Inflammatory macrophage treated with lipopolysaccharide for 4 hours (primary cell): ENCODE data around the gene C1QTNF9B.
"Not testable (repeated sequence)": the region's sequence is repeated elsewhere in the genome, so short reads cannot be mapped to it uniquely, and the experiment has no call there.

Experiments
- DNase-seq: peaks from one replicate; pipeline ENCODE4 v3.0.0-alpha.2; 2020

C1QTNF9B gene

GRCh38 chr13:23897452-23897919 is at the start of gene C1QTNF9B:
Gene C1QTNF9B (minus strand): TSS chr13:23897502.
- not testable (repeated sequence) for DNase-seq

GRCh38 chr13:23946900-23947299 is 49.6 kb upstream of the C1QTNF9B start:
- DNase-seq: no peak

GRCh38 chr13:23946067-23946466 is 48.8 kb upstream of the C1QTNF9B start:
- no peak for DNase-seq

GRCh38 chr13:23945612-23946011 is 48.3 kb upstream of the C1QTNF9B start:
- no peak for DNase-seq

- DNase-seq: no peak
Observed at GRCh38 chr13:23941211-23941610, 43.9 kb upstream of the C1QTNF9B start.

GRCh38 chr13:23939666-23940065 is 42.4 kb upstream of the C1QTNF9B start:
- not testable (repeated sequence) for DNase-seq

- DNase-seq: no peak
Observed at GRCh38 chr13:23934520-23934919, 37.2 kb upstream of the C1QTNF9B start.

- no peak for DNase-seq
Observed at GRCh38 chr13:23928985-23929384, 31.7 kb upstream of the C1QTNF9B start.

GRCh38 chr13:23923031-23923430 is 25.7 kb upstream of the C1QTNF9B start:
- no peak for DNase-seq

GRCh38 chr13:23922005-23922932 is 25.0 kb upstream of the C1QTNF9B start:
- peak; percentile 33 for DNase-seq

GRCh38 chr13:23921451-23921888 is 24.2 kb upstream of the C1QTNF9B start:
- DNase-seq: peak; percentile 63

- no peak for DNase-seq
Observed at GRCh38 chr13:23919006-23919405, 21.7 kb upstream of the C1QTNF9B start.

- DNase-seq: no peak
Observed at GRCh38 chr13:23918208-23918607, 20.9 kb upstream of the C1QTNF9B start.

GRCh38 chr13:23915308-23915707 is 18.0 kb upstream of the C1QTNF9B start:
- no peak for DNase-seq

GRCh38 chr13:23912469-23912868 is 15.2 kb upstream of the C1QTNF9B start:
- no peak for DNase-seq

- no peak for DNase-seq
Observed at GRCh38 chr13:23909606-23910005, 12.3 kb upstream of the C1QTNF9B start.

GRCh38 chr13:23905766-23906165 is 8.5 kb upstream of the C1QTNF9B start:
- DNase-seq: no peak

GRCh38 chr13:23903906-23904280 is 6.6 kb upstream of the C1QTNF9B start:
- no peak for DNase-seq

- DNase-seq: no peak
Observed at GRCh38 chr13:23902975-23903905, 5.9 kb upstream of the C1QTNF9B start.

GRCh38 chr13:23901365-23901764 is 4.1 kb upstream of the C1QTNF9B start:
- no peak for DNase-seq

- peak; percentile 21 for DNase-seq
Observed at GRCh38 chr13:23899555-23899954, 2.3 kb upstream of the C1QTNF9B start.

- no peak for DNase-seq
Observed at GRCh38 chr13:23898101-23898500, 799 bp upstream of the C1QTNF9B start.

GRCh38 chr13:23894746-23895145 is 2.6 kb downstream of the C1QTNF9B start:
- DNase-seq: not testable (repeated sequence)
